ENCODE results near the gene ODF2L. TPM values are rescaled to one million over a fixed set of nuclear protein-coding genes. Genes with fewer than 3 reads are reported as not detected.

ODF2L gene
- total RNA-seq, 3 donors from 2014 or later, result 10.7 to 18.7 (median 13.5) TPM

- DNase-seq, result no peak
- Mint-ChIP-seq H3K4me3 (no peak overlapping the region), H3K36me3 (ENCODE audit: insufficient read depth) (no peaks in the 10 kb centered on the region), H3K27me3 (ENCODE audit: low read depth) (peaks cover 1% of the 10 kb centered on the region), H3K4me1 (ENCODE audit: low read depth) (no peaks in the 10 kb centered on the region), H3K9me3 (no peaks in the 10 kb centered on the region)
- no peak for ATAC-seq
These were observed 73.9 kb downstream of the ODF2L start for GRCh38 chr1:86322241-86322640.

- Mint-ChIP-seq H3K27me3 (ENCODE audit: low read depth) (no peaks in the 10 kb centered on the region), H3K4me1 (ENCODE audit: low read depth) (no peaks in the 10 kb centered on the region), H3K36me3 (ENCODE audit: insufficient read depth) (no peaks in the 10 kb centered on the region), H3K4me3 (no peak overlapping the region), H3K9me3 (no peaks in the 10 kb centered on the region)
- DNase-seq (no peak), ATAC-seq (no peak)
These were observed 77.7 kb downstream of the ODF2L start for GRCh38 chr1:86318436-86318835.

GRCh38 chr1:86317926-86318325, 78.2 kb downstream of the ODF2L start:
- Mint-ChIP-seq H3K27me3 (ENCODE audit: low read depth) (no peaks in the 10 kb centered on the region), H3K9me3 (no peaks in the 10 kb centered on the region), H3K4me3 (no peak overlapping the region), H3K36me3 (ENCODE audit: insufficient read depth) (no peaks in the 10 kb centered on the region), H3K4me1 (ENCODE audit: low read depth) (no peaks in the 10 kb centered on the region)
- DNase-seq, result no peak
- ATAC-seq, result no peak

- Mint-ChIP-seq H3K9me3 (peaks cover 8% of the 10 kb centered on the region), H3K27me3 (ENCODE audit: low read depth) (peaks cover 5% of the 10 kb centered on the region), H3K4me3 (no peak overlapping the region), H3K36me3 (ENCODE audit: insufficient read depth) (peaks cover 2% of the 10 kb centered on the region), H3K4me1 (ENCODE audit: low read depth) (no peaks in the 10 kb centered on the region)
- ATAC-seq (no peak), DNase-seq (no peak)
These were observed 90.4 kb downstream of the ODF2L start for GRCh38 chr1:86305731-86306130.

- Mint-ChIP-seq H3K4me1 (ENCODE audit: low read depth) (no peaks in the 10 kb centered on the region), H3K27me3 (ENCODE audit: low read depth) (peaks cover 5% of the 10 kb centered on the region), H3K4me3 (no peak overlapping the region), H3K36me3 (ENCODE audit: insufficient read depth) (peaks cover 2% of the 10 kb centered on the region), H3K9me3 (peaks cover 16% of the 10 kb centered on the region)
- DNase-seq (no peak), ATAC-seq (no peak)
These were observed 93.0 kb downstream of the ODF2L start for GRCh38 chr1:86303041-86303690.

Other genes starting within 250 kb of the ODF2L start
- not detected for gene COL24A1, start 239.6 kb downstream of the ODF2L start, total RNA-seq
- gene CLCA2, start 27.8 kb upstream of the ODF2L start, total RNA-seq, result not detected
- gene CLCA1, start 72.6 kb upstream of the ODF2L start, total RNA-seq, result under 1 TPM; 0.08 to 0.13 (median 0.08) TPM
- gene CLCA4, start 150.8 kb upstream of the ODF2L start, total RNA-seq, result under 1 TPM in 1 of 3 donors, not detected in 2; 0.05 TPM